ENCODE measurements around the gene MS4A15. TPM values are rescaled to one million over a fixed set of nuclear protein-coding genes. Genes with fewer than 3 reads are reported as not detected.

Gene MS4A15
- total RNA-seq, 4 donors from 2014 or later = not detected

DNA sequence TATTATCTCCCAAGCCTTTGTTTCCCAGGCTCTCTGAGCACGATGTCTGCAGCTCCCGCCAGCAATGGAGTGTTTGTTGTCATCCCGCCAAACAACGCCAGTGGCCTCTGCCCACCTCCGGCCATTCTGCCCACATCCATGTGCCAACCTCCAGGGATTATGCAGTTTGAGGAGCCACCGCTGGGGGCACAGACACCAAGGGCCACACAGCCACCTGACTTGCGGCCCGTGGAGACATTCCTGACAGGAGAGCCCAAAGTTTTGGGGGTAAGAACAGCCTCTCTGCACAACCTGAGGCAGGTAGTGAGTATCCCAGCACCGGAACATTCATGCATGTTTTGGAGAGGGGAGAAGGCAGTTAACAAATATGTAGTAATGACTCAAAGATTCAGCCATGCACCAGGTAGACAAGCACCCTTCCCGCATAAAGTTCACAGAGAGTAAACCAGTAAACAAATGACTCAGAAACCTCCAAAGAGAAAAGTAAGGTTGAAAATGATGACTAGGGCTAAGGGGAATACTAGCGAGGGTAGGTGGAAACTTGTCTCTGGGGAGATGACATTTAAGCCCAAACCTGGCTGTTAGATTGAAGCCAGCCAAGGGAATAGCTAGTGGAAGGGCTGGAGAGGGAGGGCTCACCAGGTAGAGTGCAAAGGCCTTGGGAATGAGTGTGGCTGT is 7.2 kb downstream of the MS4A15 start:
- intact Hi-C loops (cut with DNase I; ENCODE audit: low total_unique reads) = no loop called here
- WGBS, 2 donors = 94 to 95% methylated on average over 11 of the region's 11 CpGs
- no peak for TF ChIP-seq POLR2A (IDR thresholded peaks at IDR 0.05)
- TF ChIP-seq, protein P1, sequence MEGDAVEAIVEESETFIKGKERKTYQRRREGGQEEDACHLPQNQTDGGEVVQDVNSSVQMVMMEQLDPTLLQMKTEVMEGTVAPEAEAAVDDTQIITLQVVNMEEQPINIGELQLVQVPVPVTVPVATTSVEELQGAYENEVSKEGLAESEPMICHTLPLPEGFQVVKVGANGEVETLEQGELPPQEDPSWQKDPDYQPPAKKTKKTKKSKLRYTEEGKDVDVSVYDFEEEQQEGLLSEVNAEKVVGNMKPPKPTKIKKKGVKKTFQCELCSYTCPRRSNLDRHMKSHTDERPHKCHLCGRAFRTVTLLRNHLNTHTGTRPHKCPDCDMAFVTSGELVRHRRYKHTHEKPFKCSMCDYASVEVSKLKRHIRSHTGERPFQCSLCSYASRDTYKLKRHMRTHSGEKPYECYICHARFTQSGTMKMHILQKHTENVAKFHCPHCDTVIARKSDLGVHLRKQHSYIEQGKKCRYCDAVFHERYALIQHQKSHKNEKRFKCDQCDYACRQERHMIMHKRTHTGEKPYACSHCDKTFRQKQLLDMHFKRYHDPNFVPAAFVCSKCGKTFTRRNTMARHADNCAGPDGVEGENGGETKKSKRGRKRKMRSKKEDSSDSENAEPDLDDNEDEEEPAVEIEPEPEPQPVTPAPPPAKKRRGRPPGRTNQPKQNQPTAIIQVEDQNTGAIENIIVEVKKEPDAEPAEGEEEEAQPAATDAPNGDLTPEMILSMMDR (IDR thresholded peaks at IDR 0.05) = no peak
- no peak overlapping the region for H3K4me3 ChIP-seq (ENCODE audit: low read depth, poor library complexity, severe bottlenecking)
- DNase-seq (ENCODE audit: low spot score in 2 of 2) = no peak

DNA sequence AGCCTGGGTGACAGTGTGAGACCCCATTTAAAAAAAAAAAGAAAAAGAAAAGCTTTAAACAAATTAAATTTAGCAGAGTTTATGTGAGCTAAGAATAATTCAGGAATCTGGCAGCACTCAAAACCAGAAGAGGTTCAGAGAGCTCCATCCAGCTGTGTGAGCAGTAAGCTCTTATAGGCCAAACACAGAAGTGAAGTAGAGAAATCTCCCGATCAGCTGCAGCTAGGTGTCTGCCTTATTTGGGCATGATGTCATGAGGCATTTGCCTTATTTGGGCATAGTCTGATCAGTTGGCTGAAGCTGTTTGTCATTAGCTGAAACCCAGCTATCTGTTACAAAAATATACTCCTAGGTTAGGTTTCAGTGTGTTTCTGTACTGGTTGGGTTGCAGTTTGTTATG is 8.2 kb downstream of the MS4A15 start:
- 30 to 40% methylated on average over 1 of the region's 1 CpG for WGBS, 2 donors
- no peak overlapping the region for H3K4me3 ChIP-seq (ENCODE audit: low read depth, poor library complexity, severe bottlenecking)
- no peak for TF ChIP-seq POLR2A (IDR thresholded peaks at IDR 0.05)
- TF ChIP-seq, protein P1 (IDR thresholded peaks at IDR 0.05) = no peak
- intact Hi-C loops (cut with DNase I; ENCODE audit: low total_unique reads) = no loop called here
- no peak for DNase-seq (ENCODE audit: low spot score in 2 of 2)

GRCh38 chr11:60765355-60765754 is 8.7 kb downstream of the MS4A15 start:
- H3K4me3 ChIP-seq (ENCODE audit: low read depth, poor library complexity, severe bottlenecking) = no peak overlapping the region
- intact Hi-C loops (cut with DNase I; ENCODE audit: low total_unique reads) = no loop called here
- no peak for DNase-seq (ENCODE audit: low spot score in 2 of 2)
- TF ChIP-seq, protein P1 (IDR thresholded peaks at IDR 0.05) = no peak
- no peak for TF ChIP-seq POLR2A (IDR thresholded peaks at IDR 0.05)
- WGBS, 2 donors = 85 to 88% methylated on average over 5 of the region's 5 CpGs

DNA sequence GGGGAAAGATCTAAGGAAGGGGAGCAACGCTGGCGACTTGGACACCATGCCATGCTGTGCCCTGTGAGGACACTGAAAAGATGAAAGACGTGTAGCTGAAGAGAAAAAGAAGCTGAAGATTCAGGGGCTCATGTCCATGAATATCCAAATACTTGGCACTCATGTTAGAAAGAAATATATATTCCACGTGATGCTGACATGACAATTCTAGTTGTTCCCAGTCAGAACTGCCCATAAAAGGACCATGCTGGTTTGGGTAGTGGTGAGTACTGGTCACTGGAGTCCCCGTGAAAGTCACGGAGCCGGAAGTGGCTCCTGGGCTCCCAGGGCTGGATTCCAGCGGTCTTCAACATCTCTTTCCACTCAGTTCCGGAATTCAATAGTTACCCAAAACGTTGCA is 9.9 kb downstream of the MS4A15 start:
- intact Hi-C loops (cut with DNase I; ENCODE audit: low total_unique reads) = no loop called here
- TF ChIP-seq POLR2A (IDR thresholded peaks at IDR 0.05) = no peak
- TF ChIP-seq, protein P1 (IDR thresholded peaks at IDR 0.05) = no peak
- DNase-seq (ENCODE audit: low spot score in 2 of 2) = peak in 1 of 2 donors; percentile 8
- H3K4me3 ChIP-seq (ENCODE audit: low read depth, poor library complexity, severe bottlenecking) = no peak overlapping the region
- 80 to 83% methylated on average over 10 of the region's 10 CpGs for WGBS, 2 donors

- no peak for TF ChIP-seq POLR2A (IDR thresholded peaks at IDR 0.05)
- H3K4me3 ChIP-seq (ENCODE audit: low read depth, poor library complexity, severe bottlenecking) = no peak overlapping the region
- intact Hi-C loops (cut with DNase I; ENCODE audit: low total_unique reads) = no loop called here
- WGBS, 2 donors = 34 to 48% methylated on average over 7 to 11 of the region's 26 CpGs
- DNase-seq (ENCODE audit: low spot score in 2 of 2) = no peak
Measured at GRCh38 chr11:60767388-60767811, 10.7 kb downstream of the MS4A15 start.

GRCh38 chr11:60768202-60768601 is 11.5 kb downstream of the MS4A15 start:
- H3K4me3 ChIP-seq (ENCODE audit: low read depth, poor library complexity, severe bottlenecking) = no peak overlapping the region
- intact Hi-C loops (cut with DNase I; ENCODE audit: low total_unique reads) = no loop called here
- TF ChIP-seq POLR2A (IDR thresholded peaks at IDR 0.05) = no peak
- TF ChIP-seq, protein P1 (IDR thresholded peaks at IDR 0.05) = no peak
- no peak for DNase-seq (ENCODE audit: low spot score in 2 of 2)
- WGBS, 2 donors = 93 to 96% methylated on average over 8 of the region's 8 CpGs
